ENCODE measurements around the gene VGLL4. TPM values are rescaled to one million over a fixed set of nuclear protein-coding genes. Genes with fewer than 3 reads are reported as not detected.
"Not testable (repeated sequence)": the region's sequence is repeated elsewhere in the genome, so short reads cannot be mapped to it uniquely, and the experiment has no call there.

VGLL4 gene
- total RNA-seq, 1 donor from 2014 or later, result 28.6 TPM

- intact Hi-C loops (cut with micrococcal nuclease), result no loop called here
These were observed 105.1 kb downstream of the VGLL4 start for GRCh38 chr3:11538581-11538980.

- intact Hi-C loops (cut with micrococcal nuclease), result no loop called here
These were observed 106.6 kb downstream of the VGLL4 start for GRCh38 chr3:11536936-11537612.

DNA sequence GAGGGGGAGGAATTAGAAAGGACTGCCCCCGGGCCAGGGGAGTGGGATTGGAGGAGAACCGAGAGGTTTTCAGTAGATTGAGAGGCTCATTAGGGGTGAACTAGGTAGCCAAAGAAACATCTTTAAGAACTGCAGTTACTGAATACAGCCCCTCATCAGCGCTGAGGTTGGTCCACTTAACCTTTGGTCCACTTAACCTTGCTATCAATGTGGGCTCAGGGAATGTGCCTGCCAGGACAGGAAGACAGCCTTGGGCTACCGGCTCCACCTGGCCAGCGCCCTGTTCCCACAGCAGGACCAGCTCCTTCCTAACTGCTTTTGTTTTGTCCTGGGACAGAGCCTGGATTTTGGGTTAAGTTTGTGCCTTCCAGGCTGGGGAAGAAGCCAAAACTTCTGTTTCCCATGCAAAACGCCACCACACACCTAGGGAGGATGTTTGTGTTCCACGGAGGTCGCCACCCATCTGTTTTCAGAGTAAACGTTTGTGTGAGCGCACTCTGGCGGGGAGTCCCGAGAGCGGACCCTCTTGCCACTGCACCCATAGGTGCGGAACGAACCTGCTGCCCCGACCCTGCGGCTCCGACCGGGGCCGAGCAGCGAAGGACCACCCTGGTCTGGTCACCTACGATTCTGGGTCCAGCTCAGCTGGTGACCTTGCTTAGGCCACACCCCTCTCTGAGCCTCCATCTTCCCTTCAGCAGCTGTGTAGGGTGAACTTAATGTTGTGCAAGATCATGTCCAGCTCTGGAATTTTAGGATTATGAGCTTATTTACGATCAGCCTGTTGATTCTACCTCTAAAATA is 107.4 kb downstream of the VGLL4 start:
- intact Hi-C loops (cut with micrococcal nuclease), result no loop called here

DNA sequence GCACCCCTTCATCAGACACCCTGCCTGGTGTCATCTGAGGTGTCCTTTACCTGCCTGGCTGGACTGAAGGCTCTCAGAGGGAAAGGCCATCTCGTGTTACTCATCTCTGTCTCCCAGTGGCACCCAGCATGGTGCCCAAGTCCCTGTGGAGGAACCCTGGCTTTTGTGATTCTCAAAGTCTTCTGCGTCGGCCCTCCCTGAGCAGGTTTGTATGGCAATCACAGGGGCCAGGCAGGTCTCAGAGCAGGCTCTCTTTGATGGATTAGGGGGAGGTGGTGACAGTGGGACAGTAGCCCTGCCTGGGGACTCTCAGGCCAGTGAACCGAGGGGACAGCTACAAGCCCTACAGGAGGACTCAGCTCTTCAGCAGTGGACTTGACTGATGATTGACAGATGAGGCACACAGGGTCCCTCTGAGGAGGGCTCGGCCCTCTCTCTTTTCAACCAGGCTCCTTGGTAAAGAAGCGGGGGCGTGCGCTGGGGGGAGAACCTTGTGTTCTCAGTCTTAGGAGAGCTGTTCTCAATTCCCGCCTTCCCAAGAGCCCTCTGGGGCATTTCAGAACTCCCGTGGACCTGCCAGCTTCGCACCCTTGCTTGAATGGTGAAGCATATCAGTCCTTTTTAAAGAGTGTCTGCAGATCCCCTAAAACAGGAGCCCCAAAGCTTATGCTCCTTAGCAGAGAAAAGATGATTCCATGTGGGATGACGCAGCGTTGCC is 108.3 kb downstream of the VGLL4 start:
- intact Hi-C loops (cut with micrococcal nuclease), result no loop called here

DNA sequence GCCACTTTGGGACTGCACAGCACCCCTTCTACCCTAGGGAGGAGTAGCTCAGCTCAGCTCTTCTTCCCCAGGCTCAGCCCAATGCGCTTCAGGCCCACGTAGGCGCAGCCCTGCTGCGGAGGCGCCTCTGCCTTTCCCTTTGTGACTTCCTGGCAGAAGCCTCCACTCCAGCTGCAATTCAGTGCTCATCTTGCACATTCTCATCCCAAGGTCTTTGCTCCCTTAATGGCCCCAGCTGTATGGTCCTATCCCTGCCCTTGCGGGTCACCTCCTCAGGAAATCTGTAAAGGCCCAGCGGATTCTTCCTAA is 109.0 kb downstream of the VGLL4 start:
- intact Hi-C loops (cut with micrococcal nuclease), result no loop called here

DNA sequence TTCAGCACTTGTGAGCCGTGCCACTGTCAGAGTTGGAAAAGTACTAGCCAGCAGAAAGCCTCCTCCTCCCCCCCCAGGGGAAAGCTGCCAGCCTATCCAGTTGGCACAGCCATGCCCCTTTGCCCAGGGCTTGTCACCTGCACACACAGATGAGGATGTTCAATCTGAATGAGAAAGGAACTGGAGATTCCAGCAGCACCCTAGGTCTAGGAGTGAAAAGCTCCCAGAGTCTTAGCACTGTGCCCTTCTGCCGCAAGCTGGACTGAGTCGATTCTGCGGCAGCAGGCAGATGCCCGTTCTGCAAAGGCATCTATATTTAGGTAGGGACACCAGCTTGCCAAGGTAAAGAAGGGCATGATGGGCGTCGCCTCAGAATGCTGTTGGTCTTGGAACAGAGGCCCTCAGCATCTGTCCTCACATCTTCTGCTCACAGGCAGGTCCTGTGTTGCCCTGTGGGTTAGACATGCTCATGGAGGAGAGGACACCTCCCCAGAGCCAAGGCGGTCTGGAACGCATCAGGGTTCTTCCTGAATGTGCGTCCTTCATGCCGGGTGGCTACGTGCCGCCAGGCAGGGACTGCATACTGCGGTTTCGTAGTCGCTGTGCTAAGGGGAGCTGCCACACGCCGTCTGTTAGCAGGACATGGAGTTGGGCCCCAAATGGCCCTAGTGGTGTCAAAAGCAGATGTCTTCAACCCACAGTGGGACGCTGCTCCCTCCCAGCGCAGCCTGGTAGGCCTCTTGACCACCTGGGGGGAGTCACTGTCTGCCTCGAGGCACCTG is 109.5 kb downstream of the VGLL4 start:
- intact Hi-C loops (cut with micrococcal nuclease), result no loop called here

GRCh38 chr3:11532931-11533391 is 110.8 kb downstream of the VGLL4 start:
- intact Hi-C loops (cut with micrococcal nuclease), result no loop called here

DNA sequence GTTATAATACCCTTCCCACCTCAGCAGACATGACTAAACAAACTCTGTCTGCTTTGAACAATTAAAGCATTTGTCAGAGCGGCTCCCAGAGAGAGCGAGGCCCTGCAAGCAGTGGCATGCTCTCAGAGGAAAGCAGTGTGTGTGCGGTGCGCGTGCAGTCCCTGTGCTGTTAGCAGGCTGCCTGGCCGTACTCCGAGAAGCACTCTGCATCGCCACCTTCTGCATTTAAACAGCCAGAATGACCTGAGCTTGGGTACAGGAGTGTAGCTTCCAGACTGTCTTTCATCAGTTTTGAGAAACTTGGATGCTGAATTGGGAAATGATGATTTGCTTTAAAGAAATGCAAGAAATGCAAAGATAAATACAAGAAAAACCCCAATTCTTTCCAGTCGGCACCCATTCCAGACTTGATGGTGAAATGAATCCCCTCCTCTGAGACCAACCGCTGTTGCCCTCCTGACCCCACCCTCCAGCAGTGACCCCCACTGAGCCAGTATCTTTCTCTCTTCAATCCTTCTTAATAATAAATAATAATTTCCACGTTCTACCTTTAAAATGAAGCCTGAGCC is 113.5 kb downstream of the VGLL4 start:
- intact Hi-C loops (cut with micrococcal nuclease), result no loop called here

DNA sequence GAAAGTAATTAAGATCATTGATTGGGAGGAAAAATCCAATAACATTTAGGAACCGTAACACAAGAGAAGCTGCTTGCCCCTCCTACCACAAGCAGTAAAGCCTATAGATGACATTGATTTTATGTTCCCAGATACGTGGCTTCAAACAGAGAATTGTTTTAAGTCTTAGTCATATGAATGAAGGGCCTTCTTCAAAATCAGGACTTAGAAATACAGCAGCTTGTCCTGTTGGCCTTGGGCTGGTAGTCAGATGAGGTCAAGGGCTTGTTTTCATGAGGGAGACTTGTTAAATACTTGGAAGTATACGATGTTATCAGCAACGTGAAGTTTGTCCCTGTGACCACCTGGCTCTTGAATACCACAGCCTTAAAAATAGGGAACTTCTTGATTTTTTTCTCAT is 114.4 kb downstream of the VGLL4 start:
- intact Hi-C loops (cut with micrococcal nuclease), result no loop called here

DNA sequence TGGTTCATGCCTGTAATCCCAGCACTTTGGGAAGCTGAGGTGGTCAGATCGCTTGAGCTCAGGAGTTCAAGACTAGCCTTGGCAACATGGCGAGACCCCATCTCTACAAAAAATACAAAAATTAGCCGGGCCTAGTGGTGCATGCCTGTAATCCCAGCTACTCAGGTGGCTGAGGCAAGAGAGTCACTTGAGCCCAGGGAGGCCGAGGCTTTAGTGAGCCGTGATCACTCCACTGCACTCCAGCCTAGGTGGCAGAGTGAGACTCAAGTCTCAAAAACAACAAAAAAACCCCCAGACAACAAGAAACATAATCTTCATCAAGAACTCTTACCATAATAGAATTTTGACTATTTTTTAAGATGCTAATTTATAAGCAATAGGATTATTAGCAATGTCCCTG is 117.6 kb downstream of the VGLL4 start:
- intact Hi-C loops (cut with micrococcal nuclease), result not testable (repeated sequence)

GRCh38 chr3:11523572-11524101 is 120.1 kb downstream of the VGLL4 start:
- intact Hi-C loops (cut with micrococcal nuclease), result no loop called here

GRCh38 chr3:11522953-11523571 is 120.7 kb downstream of the VGLL4 start:
- intact Hi-C loops (cut with micrococcal nuclease), result no loop called here

- intact Hi-C loops (cut with micrococcal nuclease), result no loop called here
These were observed 121.4 kb downstream of the VGLL4 start for GRCh38 chr3:11522398-11522715.

DNA sequence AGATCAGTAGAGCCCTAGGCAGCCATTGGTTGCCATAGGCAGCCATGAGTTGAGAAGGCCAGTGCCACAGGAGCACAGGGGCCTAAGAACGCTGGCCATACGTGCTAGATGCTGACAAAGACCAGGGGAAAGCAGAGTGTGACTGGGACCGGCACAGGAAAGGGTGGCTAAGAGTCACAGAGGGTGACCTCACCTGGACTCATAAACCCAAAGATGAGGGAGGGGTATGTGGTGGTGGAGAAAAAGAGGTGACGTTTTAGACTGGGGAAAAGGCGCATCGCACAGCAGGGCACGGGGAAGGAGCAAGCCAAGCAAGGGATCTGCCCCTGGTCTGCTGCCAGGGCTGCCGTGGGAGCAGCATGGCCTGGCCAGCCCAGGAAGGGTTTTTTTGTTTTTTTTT is 122.5 kb downstream of the VGLL4 start:
- intact Hi-C loops (cut with micrococcal nuclease), result no loop called here

DNA sequence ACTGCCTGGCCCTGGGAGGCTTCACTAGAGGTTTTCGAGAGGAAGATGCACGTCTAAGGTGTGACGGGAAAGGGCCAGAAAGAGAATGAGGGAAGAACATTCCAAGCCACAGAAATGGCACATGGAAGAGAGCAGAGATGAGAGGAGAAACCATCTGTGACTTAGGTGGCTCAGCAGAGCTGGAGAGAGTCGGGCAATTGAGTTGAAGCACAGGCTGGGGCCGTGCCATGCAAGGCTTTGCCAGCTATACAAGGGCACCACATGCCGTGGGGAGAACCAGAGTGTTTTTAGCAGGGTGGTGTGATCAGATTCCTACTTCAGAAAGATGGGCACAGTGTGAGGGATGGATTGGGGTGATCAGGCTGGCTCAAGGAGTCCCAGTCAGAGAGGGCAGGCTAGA is 126.1 kb downstream of the VGLL4 start:
- intact Hi-C loops (cut with micrococcal nuclease), result no loop called here

- intact Hi-C loops (cut with micrococcal nuclease), result no loop called here
These were observed 129.4 kb downstream of the VGLL4 start for GRCh38 chr3:11514191-11514821.

DNA sequence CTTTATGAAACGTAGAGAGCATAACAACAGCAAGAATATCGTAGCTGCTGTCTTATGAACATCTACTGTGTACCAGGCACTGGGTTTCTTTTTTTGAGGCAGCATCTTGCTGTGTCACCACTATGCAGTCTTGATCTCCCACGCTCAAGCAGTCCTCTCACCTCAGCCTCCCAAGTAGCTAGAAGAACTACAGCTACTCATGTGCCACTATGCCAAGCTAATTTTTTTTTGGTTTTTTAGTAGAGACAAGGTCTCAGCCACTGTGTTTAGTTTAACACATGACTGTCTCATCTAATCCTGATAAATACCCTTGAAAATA is 129.9 kb downstream of the VGLL4 start:
- intact Hi-C loops (cut with micrococcal nuclease), result no loop called here

DNA sequence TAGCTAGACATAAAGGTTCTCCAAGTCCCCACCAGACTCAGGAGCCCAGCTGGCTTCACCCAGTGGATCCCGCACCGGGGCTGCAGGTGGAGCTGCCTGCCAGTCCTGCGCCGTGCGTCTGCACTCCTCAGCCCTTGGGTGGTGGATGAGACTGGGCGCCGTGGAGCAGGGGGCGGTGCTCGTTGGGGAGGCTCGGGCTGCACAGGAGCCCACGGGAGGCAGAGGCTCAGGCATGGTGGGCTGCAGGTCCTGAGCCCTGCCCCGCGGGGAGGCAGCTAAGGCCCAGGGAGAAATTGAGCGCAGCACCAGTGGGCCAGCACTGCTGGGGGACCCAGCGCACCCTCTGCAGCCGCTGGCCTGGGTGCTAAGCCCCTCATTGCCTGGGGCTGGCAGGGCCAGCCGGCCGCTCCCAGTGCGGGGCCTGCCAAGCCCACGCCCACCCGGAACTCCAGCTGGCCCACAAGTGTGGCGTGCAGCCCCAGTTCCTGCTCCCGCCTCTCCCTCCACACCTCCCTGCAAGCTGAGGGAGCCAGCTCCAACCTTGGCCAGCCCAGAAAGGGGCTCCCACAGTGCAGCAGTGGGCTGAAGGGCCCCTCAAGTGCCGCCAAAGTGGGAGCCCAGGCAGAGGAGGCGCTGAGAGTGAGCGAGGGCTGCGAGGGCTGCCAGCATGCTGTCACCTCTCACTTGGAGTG is 130.4 kb downstream of the VGLL4 start:
- intact Hi-C loops (cut with micrococcal nuclease), result not testable (repeated sequence)

- intact Hi-C loops (cut with micrococcal nuclease), result not testable (repeated sequence)
These were observed 132.1 kb downstream of the VGLL4 start for GRCh38 chr3:11511606-11512005.

- intact Hi-C loops (cut with micrococcal nuclease), result no loop called here
These were observed 133.4 kb downstream of the VGLL4 start for GRCh38 chr3:11510356-11510755.

Measured in T-helper 1 cell treated with Interleukin-12 subunit alpha and Interleukin-12 subunit beta and Interleukin-4 antibody, amounts not matched to agents 30 ng/mL and 1 ng/mL, for 36 hours (primary cell).